Endometrial microvascular endothelial cells (primary cell): Measurements from ENCODE around the gene PDE6B. TPM values are rescaled to one million over a fixed set of nuclear protein-coding genes. Genes with fewer than 3 reads are reported as not detected.

Experiments used
- in situ Hi-C: cut with HindIII; loops from 2 replicates; pipeline ENCODE4 v1.10.0; 2017; ENCODE audit warnings: low sequenced_read_pairs, low pct_unique_long_range_greater_than_20kb; ENCODE audit errors: inconsistent ontology term
- total RNA-seq: library from RNA; depleted of rRNA; stranded (reverse); fragments of >200 nt; gene quantifications from one replicate; pipeline ENCODE4 v1.2.3, GENCODE V29; 2015; ENCODE audit errors: inconsistent ontology term

The PDE6B gene
- total RNA-seq, 1 donor from 2014 or later: not detected

DNA sequence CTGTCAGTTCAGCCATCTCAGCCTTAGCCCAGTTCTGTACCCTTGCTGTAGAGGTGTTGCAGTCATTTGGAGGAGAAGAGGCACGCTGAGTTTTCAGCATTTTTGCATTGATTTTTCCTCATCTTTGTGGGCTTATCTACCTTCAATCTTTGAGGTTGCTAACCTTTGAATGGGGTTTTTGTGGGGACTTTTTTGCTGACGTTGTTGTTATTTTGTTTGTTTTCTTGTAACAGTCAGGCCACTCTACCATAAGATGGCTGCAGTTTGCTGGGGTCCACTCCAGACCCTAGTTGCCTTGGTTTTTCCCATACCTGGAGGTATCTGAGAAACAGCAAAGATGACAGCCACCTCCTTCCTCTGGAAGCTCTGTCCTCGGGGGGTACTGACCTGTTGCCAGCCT is 26.4 kb upstream of the PDE6B start:
- in situ Hi-C loops: no loop called here

DNA sequence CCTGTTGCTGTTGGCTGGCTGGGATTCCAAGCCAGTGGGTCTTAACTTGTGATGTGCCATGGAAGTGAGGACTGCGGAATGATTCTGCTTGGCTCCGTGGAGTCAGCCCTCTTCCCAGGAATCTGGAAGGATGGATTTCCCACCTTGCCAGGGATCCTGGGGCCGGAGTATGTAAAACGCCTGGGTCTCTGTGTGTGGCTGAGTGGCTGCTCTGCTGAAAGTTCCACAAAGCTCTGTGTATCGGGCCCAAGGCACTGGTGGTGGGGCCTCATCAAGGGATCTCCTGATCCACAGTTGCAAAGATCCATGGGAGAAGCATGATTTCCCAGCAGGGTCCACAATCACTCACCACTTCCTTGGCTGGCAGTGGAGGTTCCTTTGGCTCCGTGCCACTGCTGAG is 25.2 kb upstream of the PDE6B start:
- in situ Hi-C loops: no loop called here

DNA sequence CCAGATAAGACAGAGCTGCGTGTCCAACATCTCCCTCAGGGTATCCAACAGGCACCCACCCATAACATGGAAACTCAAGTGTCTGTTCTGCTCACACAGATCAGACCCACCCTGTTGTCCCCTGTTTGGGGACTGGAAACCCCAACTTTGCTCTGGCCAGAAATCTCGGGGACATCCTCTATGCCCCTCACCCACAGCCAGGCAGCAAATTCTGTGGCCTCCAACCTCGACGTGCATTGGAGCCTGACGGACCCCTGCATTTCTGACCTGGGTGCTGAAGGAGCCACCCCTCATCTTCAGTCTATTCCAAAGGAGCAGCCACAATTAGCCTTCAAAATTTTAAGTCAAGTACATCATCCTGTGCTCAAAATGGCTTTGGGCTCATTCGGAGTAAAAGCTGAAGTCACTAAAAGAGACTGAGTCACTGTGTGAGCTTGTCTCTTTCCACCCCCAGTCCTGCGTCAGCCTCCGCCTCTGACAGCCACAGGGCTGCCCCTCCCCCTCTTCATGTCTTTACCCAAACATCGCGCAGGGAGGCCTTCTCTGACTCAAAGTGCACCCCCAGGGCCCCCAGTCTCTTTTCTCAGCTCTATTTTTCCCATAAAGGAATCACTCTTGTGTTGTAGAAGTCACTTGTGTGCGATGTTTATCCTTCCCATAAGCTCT is 24.4 kb upstream of the PDE6B start:
- in situ Hi-C loops: no loop called here

DNA sequence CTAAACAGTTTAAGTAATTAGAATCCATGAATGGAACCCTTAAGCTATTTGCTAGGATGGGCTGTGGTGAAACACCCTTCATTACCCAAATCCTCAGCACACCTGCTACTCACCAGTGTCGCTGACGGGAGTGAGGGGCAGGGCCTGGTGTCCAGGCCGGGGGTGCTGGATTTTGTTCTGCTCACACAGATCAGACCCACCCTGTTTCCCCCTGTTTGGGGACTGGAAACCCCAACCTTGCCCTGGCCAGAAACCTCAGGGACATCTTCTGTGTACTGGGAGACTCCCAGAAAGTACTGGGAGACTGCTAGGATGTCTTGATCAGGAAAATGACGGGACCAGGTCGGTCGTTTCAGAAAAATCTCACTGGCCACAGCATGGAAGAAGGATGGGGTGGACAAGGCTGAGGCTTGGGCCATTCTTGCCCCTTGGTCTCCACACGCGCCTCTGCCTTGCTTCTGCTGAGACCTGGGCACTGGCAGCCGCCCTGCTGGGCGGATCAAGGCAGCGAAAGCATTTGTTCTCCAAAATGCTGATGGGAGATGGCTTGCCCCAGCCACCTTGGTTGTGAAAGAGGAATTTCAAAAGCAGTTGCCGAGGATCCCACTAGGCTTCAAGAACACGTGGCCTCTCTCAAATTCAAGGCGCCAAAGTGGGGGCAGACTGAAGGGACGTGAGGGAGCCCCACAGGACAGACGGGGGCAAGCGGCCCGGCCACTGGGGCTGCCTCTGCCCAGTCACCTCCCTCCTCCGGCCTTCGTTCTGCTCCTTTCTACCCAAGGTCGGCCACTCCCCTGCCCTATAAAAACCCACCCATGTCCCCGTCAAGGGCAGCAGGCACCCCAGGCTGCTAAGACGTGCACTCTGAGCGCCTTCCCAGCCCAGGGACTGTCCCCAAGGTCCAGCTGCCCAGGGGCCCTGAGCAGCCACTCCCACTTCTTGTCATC is 23.5 kb upstream of the PDE6B start:
- in situ Hi-C loops: no loop called here

DNA sequence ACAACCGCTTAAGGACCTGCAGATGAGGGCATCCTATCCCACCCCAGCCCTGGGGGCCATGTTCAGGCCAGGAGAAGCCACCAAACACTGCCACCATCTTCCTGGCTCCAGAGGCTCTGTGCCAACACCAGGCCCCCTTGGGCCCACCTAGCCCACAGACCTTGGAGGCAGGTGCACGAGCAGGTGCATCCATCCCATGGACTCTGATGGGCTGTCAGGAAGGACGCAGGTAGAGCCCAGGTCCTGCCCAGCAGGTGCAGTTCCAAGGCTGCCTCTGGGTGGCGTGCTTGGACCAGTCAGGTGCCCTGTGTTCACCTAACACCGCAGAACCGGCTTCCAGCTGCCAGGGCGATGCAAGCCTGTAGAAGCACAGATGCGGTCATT is 22.8 kb upstream of the PDE6B start:
- in situ Hi-C loops: no loop called here

- in situ Hi-C loops: no loop called here
Measured at GRCh38 chr4:604131-604530, 21.2 kb upstream of the PDE6B start.

DNA sequence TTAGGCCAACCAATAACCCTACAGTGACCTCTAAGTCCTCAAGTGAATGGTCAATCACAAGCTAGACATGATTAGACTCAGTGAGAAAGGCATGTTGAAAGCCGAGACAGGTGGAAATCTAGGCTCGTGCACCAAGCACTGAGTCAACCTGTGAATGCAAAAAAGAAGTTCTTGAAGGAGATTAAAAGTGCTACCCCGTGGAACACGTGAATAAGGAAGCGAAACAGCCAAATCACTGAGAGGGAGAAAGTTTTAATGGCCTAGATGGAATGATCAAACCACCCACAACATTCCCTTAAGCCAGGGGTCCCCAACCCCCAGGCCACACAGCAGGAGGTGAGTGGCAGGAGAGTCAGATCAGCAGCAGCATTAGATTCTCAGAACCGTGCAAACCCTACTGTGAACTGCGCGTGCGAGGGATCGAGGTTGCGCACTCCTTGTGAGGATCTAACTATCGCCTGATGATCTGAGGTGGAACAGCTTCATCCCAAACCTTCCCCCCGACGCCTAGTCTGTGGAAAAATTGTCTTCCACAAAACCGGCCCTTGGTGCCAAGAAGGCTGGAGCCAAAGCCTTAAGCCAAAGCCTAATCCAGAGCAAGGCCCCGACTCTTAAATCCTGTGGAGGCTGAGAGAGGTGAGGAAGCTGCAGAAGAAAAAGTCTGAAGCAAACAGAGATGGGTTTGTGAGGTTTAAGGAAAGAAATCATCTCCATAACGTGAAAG is 19.5 kb upstream of the PDE6B start:
- in situ Hi-C loops: no loop called here

DNA sequence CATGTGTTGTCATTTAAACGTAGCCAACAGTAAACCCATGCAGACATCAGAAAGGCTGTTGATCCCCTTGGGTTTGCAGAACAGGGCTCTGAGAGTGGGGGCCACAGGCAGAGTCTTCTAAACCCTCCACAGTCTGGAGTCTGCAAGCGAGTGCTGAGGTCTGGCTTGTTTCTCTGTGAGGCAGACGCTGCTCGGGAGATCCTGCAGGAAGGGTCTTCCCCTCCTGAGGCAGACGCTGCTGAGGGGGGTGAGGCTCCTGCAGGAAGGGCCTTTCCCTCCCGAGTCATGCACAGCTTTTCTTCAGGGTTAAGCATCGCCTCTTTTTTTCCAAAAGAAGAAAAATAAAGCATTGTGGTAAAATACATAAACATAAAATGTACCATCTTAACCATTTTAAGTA is 17.1 kb upstream of the PDE6B start:
- in situ Hi-C loops: no loop called here

DNA sequence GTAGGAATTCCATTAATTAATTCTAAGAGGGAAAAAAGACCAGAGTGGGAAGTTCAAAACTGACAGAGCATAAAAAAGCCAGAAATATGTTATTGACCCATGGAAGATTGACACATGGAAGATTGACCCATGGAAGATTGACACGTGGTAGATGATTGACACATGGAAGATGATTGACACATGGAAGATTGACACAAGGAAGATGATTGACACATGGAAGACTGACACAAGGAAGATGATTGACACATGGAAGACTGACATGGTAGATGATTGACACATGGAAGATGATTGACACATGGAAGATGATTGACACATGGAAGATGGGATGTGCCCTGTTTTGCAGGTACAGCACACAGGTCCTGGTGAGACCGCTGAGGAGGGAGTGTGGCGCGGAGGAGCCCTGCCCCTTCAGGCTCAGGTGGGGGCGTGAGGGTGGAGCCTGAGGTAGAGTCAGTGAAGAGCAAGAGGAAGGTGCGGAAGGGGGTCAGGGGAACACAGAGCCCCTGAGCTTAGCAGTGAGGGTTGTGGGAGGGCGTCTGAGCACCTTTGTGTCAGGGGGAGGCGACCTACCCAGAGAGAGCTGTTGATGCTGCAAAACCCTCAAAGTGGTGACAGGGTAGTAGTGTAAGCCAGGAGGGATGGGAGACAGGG is 15.8 kb upstream of the PDE6B start:
- in situ Hi-C loops: no loop called here

GRCh38 chr4:610411-611261 is 14.7 kb upstream of the PDE6B start:
- in situ Hi-C loops: no loop called here

DNA sequence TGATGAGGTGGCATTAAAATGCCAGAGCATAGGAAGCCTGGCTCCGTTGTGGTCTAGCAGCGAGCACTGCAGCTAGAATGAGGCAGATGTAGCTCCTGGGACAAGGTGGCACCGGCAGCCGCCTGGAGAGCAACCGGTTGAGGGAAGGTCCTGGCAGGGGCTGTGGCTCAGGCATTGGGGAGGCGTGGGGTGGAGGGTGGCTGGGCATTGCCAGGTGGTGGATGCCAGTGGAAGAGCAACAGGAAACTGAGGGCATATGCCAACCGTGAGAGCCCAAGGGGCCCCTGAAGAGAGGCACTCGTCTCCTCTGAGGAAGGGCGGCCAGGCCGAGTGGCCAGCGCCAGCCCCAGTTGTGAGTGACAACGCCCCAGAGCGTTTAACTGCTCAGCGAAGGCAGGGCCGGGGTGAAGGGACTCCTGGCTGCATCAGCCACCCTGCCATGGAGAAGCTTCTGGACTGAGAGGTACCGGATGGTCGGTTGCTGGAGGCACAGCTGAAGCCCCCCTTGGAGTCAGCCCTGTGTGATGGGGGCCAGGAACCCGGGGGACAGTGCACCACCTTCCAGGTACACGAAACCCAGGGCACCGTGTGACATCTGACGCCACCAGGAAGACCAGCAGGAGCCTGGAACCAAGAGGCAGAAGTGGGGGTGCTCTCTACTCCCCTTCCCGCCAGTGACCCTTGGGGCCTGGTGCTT is 13.2 kb upstream of the PDE6B start:
- in situ Hi-C loops: no loop called here

GRCh38 chr4:612749-613125 is 12.6 kb upstream of the PDE6B start:
- in situ Hi-C loops: no loop called here

- in situ Hi-C loops: no loop called here
Measured at GRCh38 chr4:613126-613525, 12.2 kb upstream of the PDE6B start.

- in situ Hi-C loops: no loop called here
Measured at GRCh38 chr4:616091-616490, 9.3 kb upstream of the PDE6B start.

DNA sequence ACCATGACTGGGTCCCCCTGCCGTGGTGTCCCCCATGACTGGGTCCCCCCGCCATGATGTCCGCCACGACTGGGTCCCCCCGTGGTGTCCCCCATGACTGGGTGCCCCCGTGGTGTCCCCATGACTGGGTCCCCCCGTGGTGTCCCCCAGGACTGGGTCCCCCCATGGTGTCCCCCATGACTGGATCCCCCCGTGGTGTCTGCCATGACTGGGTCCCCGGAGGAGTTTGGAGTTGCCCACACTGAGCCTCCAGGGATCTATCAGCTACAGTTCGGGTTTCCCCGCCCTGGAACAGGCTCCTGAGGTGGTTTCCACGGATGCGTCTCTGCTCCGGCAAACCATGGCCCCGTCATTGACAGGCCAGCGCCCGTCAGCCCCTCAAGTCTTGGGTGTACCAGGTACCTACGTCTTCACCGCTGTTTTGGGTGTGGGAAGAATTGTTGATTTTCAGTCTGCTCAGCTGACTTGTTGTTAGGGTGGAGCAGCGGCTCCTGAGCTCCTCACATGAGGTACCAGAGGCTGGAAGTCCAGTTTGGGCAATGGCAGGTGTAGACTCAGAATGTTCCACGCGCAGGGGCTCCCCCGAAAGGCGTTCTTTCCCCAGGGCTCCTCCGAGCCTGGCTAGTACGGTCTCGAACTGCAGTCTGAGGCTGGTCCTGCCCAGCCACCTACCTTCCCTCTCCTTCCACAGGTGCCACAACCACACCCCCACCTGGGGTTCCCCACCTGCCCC is 8.3 kb upstream of the PDE6B start:
- in situ Hi-C loops: no loop called here

GRCh38 chr4:617644-618641 is 7.4 kb upstream of the PDE6B start:
- in situ Hi-C loops: no loop called here
